GM19043 (cell line): ENCODE data around the gene MBTPS2.
"Not testable (repeated sequence)": the region's sequence is repeated elsewhere in the genome, so short reads cannot be mapped to it uniquely, and the experiment has no call there.

ENCODE experiments used
- ATAC-seq: cut with Tn5 transposase; IDR thresholded peaks from one replicate; pipeline ENCODE4 v1.9.1; 2021; ENCODE audit warnings: low read depth; ENCODE audit not compliant: unreplicated experiment

The MBTPS2 gene

GRCh38 chrX:21855937-21856415 is 16.6 kb downstream of the MBTPS2 start, which contains the start of gene YY2:
TSS of gene YY2 (plus strand) at chrX:21855987. CDS start at chrX:21856485, 498 bp downstream.
- ATAC-seq, result no peak

GRCh38 chrX:21856504-21856903 is 17.1 kb downstream of the MBTPS2 start:
- ATAC-seq, result no peak

DNA sequence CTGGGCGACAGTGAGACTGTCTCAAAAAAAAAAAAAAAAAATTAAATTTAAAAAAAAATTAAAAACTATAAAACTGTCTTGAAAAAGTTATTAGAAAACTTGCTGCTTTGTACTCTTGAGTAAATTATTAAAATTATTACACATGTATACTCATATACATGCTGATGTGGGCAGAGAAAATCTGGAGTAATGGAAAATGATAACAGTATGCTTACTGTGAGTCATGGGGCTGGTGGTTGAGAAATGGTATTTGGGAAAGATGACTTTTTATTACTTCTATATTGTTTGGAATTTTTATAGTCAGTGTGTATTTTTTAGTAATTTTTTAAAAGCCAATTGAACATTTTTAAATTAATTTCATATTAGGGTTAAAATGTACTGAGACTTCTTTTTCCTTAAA is 23.8 kb downstream of the MBTPS2 start:
- no peak for ATAC-seq

DNA sequence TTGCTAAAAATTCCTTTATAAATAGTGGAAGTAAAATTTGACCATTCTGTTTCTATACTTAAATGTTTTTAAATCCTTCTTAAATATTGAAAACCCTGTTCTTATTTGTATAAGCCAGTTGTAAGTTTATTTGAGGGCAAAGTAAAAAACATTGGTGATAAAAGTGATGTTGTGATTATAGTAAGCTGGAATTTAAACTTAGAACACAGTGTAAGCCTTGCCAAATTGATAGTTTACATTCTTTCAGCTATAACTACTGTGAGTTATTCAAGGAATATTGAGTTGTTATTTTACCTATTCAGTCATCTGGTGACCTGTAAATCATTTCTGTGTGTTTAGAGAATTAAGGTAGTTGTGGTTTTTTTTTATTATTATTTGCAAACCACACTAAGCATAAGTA is 26.0 kb downstream of the MBTPS2 start:
- ATAC-seq, result no peak

DNA sequence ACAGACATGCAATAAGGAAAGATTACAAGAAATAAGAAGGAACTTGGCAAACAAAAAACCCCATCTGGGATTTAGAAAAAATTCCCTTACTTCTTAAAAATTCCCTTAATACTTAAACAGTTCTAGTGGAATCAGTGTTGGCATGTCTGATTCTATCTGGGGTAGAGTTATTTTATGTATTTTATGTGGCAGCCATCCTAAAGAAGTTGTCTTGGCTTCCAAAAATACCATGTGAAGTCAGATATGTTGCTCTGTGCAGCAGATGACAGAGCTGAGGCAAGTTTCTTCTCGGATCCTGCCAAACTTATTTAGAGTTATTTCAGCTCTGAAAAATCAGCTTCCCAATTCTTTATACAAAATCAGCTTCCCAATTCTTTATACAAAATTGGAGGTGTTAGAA is 31.1 kb downstream of the MBTPS2 start:
- ATAC-seq, result no peak

DNA sequence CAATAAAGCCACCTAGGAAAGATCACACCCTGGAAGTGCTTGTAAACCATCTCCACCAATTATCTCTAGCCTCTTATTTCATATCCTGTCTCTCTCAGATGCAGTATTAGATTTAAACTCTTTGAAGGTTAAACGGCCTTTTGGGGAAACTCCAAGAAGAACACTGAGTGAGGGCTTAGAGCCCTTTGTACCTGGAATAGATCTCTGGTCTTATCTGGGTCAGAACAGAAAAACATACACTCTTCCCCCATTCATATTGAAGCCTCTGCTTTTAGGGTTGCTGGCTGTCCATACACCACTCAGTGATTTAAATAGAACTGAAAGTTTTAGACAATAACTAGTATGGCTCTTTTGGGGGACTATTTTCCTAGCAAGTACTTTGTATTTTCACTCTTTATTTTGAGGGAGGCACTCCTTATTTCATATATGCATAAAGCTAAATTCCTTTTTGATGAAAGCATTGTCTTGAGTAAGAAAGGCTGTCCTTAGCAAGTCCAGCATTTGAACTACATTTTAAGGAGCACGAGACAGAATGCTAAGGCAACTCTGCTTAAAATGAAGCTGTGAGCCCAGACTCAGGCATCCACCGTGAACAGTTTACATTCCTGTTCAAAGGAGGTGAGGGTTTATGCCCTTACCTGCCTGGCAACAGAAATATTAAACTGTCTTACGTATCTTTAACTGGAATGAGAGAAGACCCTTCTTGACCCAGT is 33.8 kb downstream of the MBTPS2 start:
- no peak for ATAC-seq

DNA sequence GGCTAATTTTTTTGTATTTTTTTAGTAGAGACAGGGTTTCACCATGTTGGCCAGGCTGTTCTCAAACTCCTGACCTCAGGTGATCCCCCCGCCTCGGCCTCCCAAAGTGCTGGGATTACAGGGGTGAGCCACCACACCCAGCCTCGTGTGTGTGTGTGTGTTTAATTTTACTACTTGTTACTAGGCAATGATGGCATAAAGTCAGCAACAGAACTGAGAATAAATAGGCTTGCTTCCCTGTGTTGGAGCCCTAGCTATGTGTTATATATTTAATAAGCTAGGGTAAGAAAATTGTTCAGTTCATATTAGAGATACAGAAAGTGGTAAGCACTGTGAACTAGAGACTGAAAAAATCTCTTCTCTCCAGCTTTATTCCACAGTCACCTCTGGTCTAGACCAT is 34.8 kb downstream of the MBTPS2 start:
- not testable (repeated sequence) for ATAC-seq

GRCh38 chrX:21875013-21875412 is 35.6 kb downstream of the MBTPS2 start:
- no peak for ATAC-seq

GRCh38 chrX:21881881-21882574 is 42.6 kb downstream of the MBTPS2 start:
- ATAC-seq, result no peak

GRCh38 chrX:21883258-21883657 is 43.8 kb downstream of the MBTPS2 start:
- ATAC-seq, result no peak

DNA sequence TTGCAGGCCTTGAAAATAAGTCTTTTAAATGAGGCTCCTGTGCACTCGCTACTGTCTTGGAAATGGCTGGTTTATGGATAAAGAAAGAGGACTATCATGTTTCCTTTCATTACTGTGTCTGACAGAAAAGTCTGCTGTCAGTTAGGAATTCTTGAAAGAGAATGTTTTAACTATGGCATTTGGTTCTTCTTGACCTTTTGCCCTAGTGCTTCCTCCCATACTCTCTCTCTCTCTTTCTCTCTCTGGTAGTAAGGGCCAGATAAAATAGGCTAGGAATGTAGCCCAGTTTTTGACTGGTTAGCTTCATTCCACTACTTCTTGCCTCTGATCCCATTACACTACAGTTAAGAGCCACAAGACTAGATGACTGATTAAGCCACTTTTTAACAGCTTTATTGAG is 46.2 kb downstream of the MBTPS2 start:
- ATAC-seq, result no peak

GRCh38 chrX:21905313-21905712 is 65.9 kb downstream of the MBTPS2 start:
- no peak for ATAC-seq

- ATAC-seq, result no peak
Measured at GRCh38 chrX:21905953-21906352, 66.5 kb downstream of the MBTPS2 start.

- ATAC-seq, result no peak
Measured at GRCh38 chrX:21907260-21907659, 67.8 kb downstream of the MBTPS2 start.

DNA sequence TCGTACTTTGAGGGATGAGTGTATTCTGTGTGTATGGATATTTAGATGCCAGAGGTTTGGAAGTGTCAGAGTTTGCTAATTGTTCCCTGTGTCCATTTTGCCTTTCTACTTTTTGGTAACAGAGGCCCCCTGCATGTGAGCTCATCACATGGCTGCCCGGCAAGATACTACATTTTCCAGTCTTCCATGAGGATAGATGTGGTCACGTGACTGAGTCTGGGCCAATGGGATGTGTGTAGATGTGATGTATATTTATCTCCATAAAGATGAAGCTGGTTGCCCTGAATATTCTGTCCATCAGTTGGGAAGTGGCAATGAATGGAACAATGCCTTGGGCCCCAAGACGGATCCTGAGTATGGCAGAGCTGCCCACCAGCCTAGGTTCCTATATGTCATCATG is 72.1 kb downstream of the MBTPS2 start:
- ATAC-seq, result no peak

DNA sequence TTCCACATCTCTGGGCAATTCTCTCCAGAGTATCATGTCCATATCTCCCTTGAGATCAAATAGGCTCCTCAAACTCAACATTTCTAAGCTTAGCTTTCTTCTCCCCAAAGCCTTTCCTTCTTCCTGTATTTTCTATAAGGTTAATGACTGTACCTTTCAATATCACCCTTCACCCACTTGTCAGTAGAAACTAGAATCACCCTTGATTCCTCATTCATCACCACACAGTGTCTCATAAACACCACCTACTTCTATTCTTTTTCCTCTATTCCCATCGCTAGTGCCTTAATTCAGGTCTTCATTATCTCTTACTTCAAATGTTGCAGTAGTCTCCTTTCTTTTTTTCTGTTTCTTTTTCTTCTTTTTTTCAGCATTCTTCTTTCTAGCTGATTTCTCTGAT is 72.8 kb downstream of the MBTPS2 start:
- ATAC-seq, result no peak

DNA sequence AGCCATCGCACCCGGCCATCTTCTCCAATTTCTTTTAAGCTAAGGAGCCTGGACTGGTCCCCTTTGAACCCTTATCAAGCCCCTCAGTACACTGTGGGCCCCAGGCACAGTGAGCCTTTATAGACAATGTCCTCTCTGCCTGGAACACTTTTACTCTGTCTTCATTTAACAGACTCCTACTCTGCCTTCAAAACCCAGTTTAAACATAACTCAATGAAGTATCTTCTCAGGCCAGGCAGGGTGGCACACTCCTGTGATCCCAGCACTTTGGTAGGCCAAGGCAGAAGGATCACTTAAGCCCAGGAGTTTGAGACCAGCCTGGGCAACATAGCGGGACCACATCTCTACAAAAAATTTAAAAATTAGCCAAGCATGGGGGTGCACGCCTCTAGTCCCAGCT is 73.6 kb downstream of the MBTPS2 start:
- ATAC-seq, result no peak

DNA sequence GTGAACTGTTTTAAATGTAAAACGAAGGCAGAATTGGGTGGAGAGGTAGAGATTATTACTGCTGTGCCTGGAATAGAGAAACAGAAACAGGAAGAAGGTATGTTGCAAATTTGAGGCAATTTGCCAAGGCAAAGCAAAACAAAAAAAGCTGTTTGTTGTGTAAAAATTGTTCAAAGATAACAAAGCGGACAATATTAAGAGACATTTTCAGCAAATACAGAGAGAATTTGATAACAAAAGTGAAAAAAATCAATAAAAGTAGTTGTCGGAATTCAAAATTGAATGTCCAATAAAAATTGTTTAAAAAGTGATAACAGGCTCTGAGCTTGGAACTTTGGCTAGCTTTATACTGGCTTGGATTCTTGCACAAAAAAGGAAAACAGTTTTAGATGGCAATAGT is 86.7 kb downstream of the MBTPS2 start:
- no peak for ATAC-seq

- peak; percentile 68 for ATAC-seq
Measured at GRCh38 chrX:21926527-21927278, 87.3 kb downstream of the MBTPS2 start.

DNA sequence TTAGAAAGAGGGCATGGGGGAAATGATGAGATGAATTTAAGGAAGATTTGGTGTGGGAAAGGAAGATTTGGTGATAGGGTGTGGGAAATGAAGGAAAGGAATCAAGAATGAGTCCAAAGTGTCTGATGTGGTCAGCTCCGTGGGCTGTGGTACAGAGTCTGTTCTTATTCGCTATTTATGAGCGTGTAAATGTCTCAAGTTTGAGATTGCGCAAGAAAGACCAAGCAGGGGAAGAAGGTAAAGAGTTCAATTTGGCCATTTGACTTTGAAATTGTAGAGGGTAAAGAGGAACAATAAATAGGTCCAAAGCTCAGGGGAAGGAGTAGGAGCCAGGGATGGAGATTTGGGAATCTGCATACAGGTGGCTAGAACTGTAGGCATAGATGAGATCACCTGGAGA is 89.8 kb downstream of the MBTPS2 start:
- no peak for ATAC-seq

- no peak for ATAC-seq
Measured at GRCh38 chrX:21930986-21931385, 91.6 kb downstream of the MBTPS2 start.
